GM12873 (cell line): ENCODE results near the gene COP1.

ENCODE experiments used
- CTCF ChIP-seq: IDR thresholded peaks from 2 replicates; pipeline ENCODE4 v1.5.1; 2012; ENCODE audit warnings: low read depth, mild to moderate bottlenecking, moderate library complexity, low read length, control low read depth; ENCODE audit not compliant: insufficient read depth; ENCODE audit errors: missing control alignments

COP1 gene

GRCh38 chr1:175968486-175969172 lies 238.5 kb downstream of the COP1 start:
- no peak for TF ChIP-seq CTCF

GRCh38 chr1:175963740-175964139 lies 243.3 kb downstream of the COP1 start:
- no peak for TF ChIP-seq CTCF

GRCh38 chr1:175960169-175960568 lies 246.9 kb downstream of the COP1 start:
- TF ChIP-seq CTCF: no peak

- no peak for TF ChIP-seq CTCF
Observed at GRCh38 chr1:175951627-175952026, 255.5 kb downstream of the COP1 start.

GRCh38 chr1:175947771-175948170 lies 259.3 kb downstream of the COP1 start:
- TF ChIP-seq CTCF: no peak

GRCh38 chr1:175944591-175944990 lies 262.5 kb downstream of the COP1 start:
- no peak for TF ChIP-seq CTCF

GRCh38 chr1:175941164-175941563 lies 265.9 kb downstream of the COP1 start:
- no peak for TF ChIP-seq CTCF
